GM12873 (cell line): ENCODE data around the gene ZCCHC13.

Source experiments
- TF ChIP-seq, protein P1 (sequence below): IDR thresholded peaks from 2 replicates; pipeline ENCODE4 v1.5.1; 2012; ENCODE audit warnings: low read depth, mild to moderate bottlenecking, moderate library complexity, low read length, control low read depth; ENCODE audit not compliant: insufficient read depth; ENCODE audit errors: missing control alignments

Gene ZCCHC13

DNA sequence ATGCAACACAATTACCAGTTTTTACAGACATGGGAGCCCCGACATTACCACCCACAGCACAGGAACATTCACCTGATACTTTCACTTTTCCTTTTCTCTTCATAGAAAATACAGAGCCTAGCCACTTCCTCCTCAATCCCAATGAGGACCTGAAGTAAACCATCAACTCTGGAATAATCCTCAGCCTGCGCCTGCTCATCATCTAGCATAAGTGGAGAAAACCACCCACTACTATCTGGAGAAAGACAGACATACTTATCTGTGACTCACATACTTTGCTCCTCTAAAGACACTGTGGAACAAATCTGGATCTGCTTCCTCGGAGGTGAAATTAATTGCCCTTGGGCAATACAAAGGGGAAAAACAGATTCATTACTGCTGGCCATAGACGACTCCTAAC is 47.8 kb downstream of the ZCCHC13 start:
- TF ChIP-seq, protein P1, sequence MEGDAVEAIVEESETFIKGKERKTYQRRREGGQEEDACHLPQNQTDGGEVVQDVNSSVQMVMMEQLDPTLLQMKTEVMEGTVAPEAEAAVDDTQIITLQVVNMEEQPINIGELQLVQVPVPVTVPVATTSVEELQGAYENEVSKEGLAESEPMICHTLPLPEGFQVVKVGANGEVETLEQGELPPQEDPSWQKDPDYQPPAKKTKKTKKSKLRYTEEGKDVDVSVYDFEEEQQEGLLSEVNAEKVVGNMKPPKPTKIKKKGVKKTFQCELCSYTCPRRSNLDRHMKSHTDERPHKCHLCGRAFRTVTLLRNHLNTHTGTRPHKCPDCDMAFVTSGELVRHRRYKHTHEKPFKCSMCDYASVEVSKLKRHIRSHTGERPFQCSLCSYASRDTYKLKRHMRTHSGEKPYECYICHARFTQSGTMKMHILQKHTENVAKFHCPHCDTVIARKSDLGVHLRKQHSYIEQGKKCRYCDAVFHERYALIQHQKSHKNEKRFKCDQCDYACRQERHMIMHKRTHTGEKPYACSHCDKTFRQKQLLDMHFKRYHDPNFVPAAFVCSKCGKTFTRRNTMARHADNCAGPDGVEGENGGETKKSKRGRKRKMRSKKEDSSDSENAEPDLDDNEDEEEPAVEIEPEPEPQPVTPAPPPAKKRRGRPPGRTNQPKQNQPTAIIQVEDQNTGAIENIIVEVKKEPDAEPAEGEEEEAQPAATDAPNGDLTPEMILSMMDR = no peak

DNA sequence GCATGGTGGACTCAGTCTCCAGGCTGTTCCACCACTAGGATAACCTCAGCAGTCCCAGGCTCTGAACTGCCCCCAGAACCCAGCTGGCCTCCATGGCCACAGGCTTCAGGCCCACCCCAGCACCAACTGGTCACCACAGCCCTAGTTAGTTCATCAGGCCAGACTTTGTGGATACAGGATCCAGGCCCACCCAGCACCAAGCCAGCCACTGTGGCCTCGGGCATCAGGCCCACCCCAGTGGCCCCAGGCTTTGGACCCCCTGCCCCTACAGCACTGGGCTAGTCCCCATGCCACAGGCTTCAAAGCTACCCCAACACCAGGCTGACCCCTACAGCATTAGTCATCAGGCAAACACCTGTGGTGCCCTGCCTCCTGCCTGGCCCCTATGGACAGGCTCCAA is 50.0 kb downstream of the ZCCHC13 start:
- TF ChIP-seq, protein P1 = no peak
